Peyer's patch (tissue), 4 donors: ENCODE measurements around the gene CPNE6. TPM values are rescaled to one million over a fixed set of nuclear protein-coding genes. Genes with fewer than 3 reads are reported as not detected.
"Not testable (repeated sequence)": the region's sequence is repeated elsewhere in the genome, so short reads cannot be mapped to it uniquely, and the experiment has no call there.

Source experiments
- DNase-seq, 3 donors: peaks; one replicate each; pipeline ENCODE4 v3.0.0-alpha.2; 2017 to 2019
- H3K27ac ChIP-seq, 4 donors: fragments of 200-600 bp; sonication (generic); one replicate each; pipeline ENCODE4 v1.5.1; 2016 to 2019
- H3K27me3 ChIP-seq, 2 donors: fragments of 200-600 bp; sonication (generic); one replicate each; pipeline ENCODE4 v1.5.1; 2019
- H3K36me3 ChIP-seq, 3 donors: fragments of 200-600 bp; sonication (generic); one replicate each; pipeline ENCODE4 v1.5.1; 2016 to 2019
- H3K4me1 ChIP-seq, 4 donors: fragments of 200-600 bp; sonication (generic); one replicate each; pipeline ENCODE4 v1.5.1; 2016 to 2019
- H3K4me3 ChIP-seq, 4 donors: fragments of 200-600 bp; sonication (generic); 1 replicate in 3 of 4; 2 replicates in 1 of 4; pipeline ENCODE4 v1.5.1; 2016 to 2019; ENCODE audit warnings: mild to moderate bottlenecking in 1 of 4
- H3K9me3 ChIP-seq, 4 donors: fragments of 200-600 bp; sonication (generic); one replicate each; pipeline ENCODE4 v1.5.1; 2016 to 2019; ENCODE audit warnings: mild to moderate bottlenecking in 1 of 4
- CTCF ChIP-seq, 6 experiments: fragments of 450-650 bp in 4 of 6; fragments of 200-600 bp in 2 of 6; sonication (generic) in 1 of 6; IDR thresholded peaks; one replicate each; pipeline ENCODE4 v1.5.1; 2017 to 2019; ENCODE audit warnings: antibody characterized with exemption in 6 of 6, mild to moderate bottlenecking in 3 of 6, moderate library complexity in 1 of 6
- POLR2A ChIP-seq, 2 donors: fragments of 450-650 bp; IDR thresholded peaks; one replicate each; pipeline ENCODE4 v1.5.1; 2017; ENCODE audit warnings: antibody characterized with exemption in 2 of 2, mild to moderate bottlenecking in 2 of 2, moderate library complexity in 2 of 2
- total RNA-seq, 4 donors: library from RNA; depleted of rRNA; stranded (reverse); fragments of >200 nt; gene quantifications; one replicate each; pipeline ENCODE4 v1.1.0, GENCODE V29; 2016

CPNE6 gene
- total RNA-seq, 4 donors from 2014 or later, result 1.9 to 4.6 (median 3.6) TPM; not detected in 1

DNA sequence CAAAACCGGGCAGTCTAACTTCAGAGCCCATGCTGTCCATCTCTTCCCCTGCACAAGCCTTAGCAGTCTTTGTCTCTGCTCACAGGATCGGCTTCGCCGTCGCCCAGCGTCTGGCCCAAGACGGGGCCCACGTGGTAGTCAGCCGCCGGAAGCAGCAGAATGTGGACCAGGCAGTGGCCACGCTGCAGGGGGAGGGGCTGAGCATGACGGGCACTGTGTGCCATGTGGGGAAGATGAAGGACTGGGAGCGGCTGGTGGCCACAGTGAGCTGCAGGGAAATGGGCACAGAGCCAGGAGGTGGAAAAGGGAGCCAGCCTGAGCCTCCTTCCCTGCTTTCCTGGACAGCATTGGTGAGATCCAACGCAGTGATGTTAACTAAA lies 33.7 kb upstream of the CPNE6 start:
- TF ChIP-seq CTCF (IDR thresholded peaks at IDR 0.05) (no peak), POLR2A (IDR thresholded peaks at IDR 0.05) (no peak)
- no peaks in the 10 kb centered on the region for H3K36me3 ChIP-seq
- no peak for DNase-seq
- no peaks in the 10 kb centered on the region for H3K27me3 ChIP-seq
- no peaks in the 10 kb centered on the region for H3K9me3 ChIP-seq
- H3K4me3 ChIP-seq, result no peak overlapping the region
- peaks cover 0 to 4% (median 0%) of the 10 kb centered on the region in 4 donors for H3K4me1 ChIP-seq
- no peak overlapping the region for H3K27ac ChIP-seq

DNA sequence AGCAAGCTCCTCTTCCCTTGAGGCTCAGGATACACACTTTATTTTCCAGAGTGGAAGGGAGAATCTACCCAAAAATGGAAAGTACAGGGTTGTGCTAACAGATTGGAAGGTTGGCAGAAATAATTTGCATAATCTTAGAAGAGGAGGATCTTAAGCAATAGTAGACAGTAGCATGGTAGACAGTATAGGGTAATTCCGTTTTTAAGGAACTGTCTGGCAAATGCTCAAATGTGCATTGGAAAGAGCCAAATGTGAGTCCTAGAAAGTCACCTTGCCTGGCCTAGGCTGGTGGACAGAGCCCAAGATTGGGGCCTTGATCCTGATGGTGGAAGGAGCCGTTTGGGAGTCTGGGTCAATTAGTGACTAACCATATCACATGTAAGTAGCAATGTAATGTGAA lies 32.7 kb upstream of the CPNE6 start:
- Histone ChIP-seq H3K4me1 (peaks cover 0 to 4% (median 0%) of the 10 kb centered on the region in 4 donors), H3K4me3 (no peak overlapping the region), H3K9me3 (no peaks in the 10 kb centered on the region), H3K27ac (no peak overlapping the region), H3K36me3 (no peaks in the 10 kb centered on the region), H3K27me3 (no peaks in the 10 kb centered on the region)
- TF ChIP-seq POLR2A (IDR thresholded peaks at IDR 0.05) (no peak), CTCF (IDR thresholded peaks at IDR 0.05) (no peak)
- DNase-seq, result no peak

GRCh38 chr14:24040692-24041091 lies 30.7 kb upstream of the CPNE6 start:
- Histone ChIP-seq H3K4me1 (peaks cover 0 to 3% (median 0%) of the 10 kb centered on the region in 4 donors), H3K4me3 (no peak overlapping the region), H3K27ac (no peak overlapping the region), H3K9me3 (no peaks in the 10 kb centered on the region), H3K27me3 (no peaks in the 10 kb centered on the region), H3K36me3 (no peaks in the 10 kb centered on the region)
- no peak for DNase-seq
- TF ChIP-seq POLR2A (IDR thresholded peaks at IDR 0.05), result no peak
- no peak for TF ChIP-seq CTCF (IDR thresholded peaks at IDR 0.05)

DNA sequence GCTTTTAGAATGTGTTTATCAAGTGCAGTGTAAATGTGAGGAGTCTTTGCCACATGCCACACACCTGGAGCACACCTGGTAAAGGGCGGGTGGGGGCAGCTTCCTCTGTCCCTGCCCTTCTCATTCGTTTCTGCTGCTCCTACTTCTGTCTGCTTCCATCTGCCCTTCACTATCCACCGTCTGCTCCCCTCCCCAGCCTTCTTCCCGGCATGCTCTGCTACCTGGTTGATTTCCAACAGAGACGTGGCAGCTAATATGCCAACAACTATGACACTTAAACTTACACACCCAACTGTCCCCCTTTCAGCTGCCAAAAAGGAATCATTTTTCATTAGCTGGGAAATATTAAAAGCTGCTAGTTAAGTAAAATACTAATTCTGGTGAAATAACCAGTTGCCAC lies 28.6 kb upstream of the CPNE6 start:
- H3K27ac ChIP-seq, result no peak overlapping the region
- no peaks in the 10 kb centered on the region for H3K27me3 ChIP-seq
- no peak overlapping the region for H3K4me3 ChIP-seq
- H3K4me1 ChIP-seq, result no peaks in the 10 kb centered on the region
- no peak for DNase-seq
- no peaks in the 10 kb centered on the region for H3K36me3 ChIP-seq
- no peak for TF ChIP-seq CTCF (IDR thresholded peaks at IDR 0.05)
- TF ChIP-seq POLR2A (IDR thresholded peaks at IDR 0.05), result no peak
- H3K9me3 ChIP-seq, result no peaks in the 10 kb centered on the region

- not testable (repeated sequence) for H3K4me3 ChIP-seq, H3K9me3 ChIP-seq, H3K27ac ChIP-seq, H3K27me3 ChIP-seq, DNase-seq, H3K36me3 ChIP-seq
- H3K4me1 ChIP-seq, result peaks cover 0 to 17% (median 8%) of the 10 kb centered on the region in 4 donors
These were observed 22.4 kb upstream of the CPNE6 start for GRCh38 chr14:24049002-24049401.

- H3K4me3 ChIP-seq, H3K27ac ChIP-seq, H3K9me3 ChIP-seq, H3K36me3 ChIP-seq, DNase-seq, H3K27me3 ChIP-seq: not testable (repeated sequence)
- peaks cover 0 to 17% (median 8%) of the 10 kb centered on the region in 4 donors for H3K4me1 ChIP-seq
These were observed 20.6 kb upstream of the CPNE6 start for GRCh38 chr14:24050753-24051152.

DNA sequence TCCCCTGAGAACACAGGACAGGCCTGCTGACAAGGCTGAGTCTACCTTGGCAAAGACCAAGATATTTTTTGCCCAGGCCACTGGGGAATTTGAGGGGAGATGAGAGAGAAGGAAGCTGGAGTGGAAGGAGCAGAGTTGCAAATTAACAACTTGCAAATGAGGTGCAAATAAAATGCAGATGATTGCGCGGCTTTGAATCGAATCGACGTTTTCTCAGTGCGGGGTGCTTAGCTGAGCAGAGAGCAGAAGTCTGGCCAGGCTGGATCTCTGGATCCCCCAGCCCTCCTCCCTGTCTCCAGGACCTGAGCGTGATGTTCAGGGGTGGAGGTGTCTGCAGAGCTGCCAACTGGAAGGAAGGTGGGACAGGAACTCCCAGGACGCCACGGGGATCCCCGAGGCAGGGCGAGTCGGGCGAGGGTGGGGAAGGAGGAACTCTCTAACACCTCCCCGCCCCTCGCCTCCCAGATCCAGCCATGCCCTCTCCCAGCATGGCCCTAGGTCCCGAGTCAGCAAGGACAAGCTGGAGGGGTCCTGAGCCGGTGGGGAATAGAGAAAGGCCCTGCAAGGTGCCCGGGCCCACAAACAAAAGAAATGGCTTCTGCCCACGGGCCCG lies 20.1 kb upstream of the CPNE6 start:
- peaks cover 0 to 17% (median 8%) of the 10 kb centered on the region in 4 donors for H3K4me1 ChIP-seq
- peak in 1 of 3 donors; percentile 41 for DNase-seq
- no peaks in the 10 kb centered on the region for H3K27me3 ChIP-seq
- no peaks in the 10 kb centered on the region for H3K9me3 ChIP-seq
- TF ChIP-seq POLR2A (IDR thresholded peaks at IDR 0.05) (no peak), CTCF (IDR thresholded peaks at IDR 0.05) (no peak)
- H3K4me3 ChIP-seq, result peak overlapping the region; percentile 67 to 78 (median 69)
- peak overlapping the region in 3 of 4 donors; percentile 48 to 71 (median 61) for H3K27ac ChIP-seq
- no peaks in the 10 kb centered on the region for H3K36me3 ChIP-seq
